ENCODE measurements around the gene PARS2. TPM values are rescaled to one million over a fixed set of nuclear protein-coding genes. Genes with fewer than 3 reads are reported as not detected.

Gene PARS2
- total RNA-seq, 1 donor, result 5.6 TPM

GRCh38 chr1:54757833-54758232 is 6.5 kb downstream of the PARS2 start:
- no peak for DNase-seq (ENCODE audit: low read depth)
- no peak for TF ChIP-seq CTCF (IDR thresholded peaks at IDR 0.05; ENCODE audit: insufficient read depth, low read depth, low read length)
- no peak overlapping the region for H3K4me3 ChIP-seq (ENCODE audit: low read depth, low read length)

- H3K4me3 ChIP-seq (ENCODE audit: low read depth, low read length), result no peak overlapping the region
- no peak for TF ChIP-seq CTCF (IDR thresholded peaks at IDR 0.05; ENCODE audit: insufficient read depth, low read depth, low read length)
- no peak for DNase-seq (ENCODE audit: low read depth)
Observed at GRCh38 chr1:54754486-54755285, 9.6 kb downstream of the PARS2 start.

- DNase-seq (ENCODE audit: low read depth), result no peak
- no peak overlapping the region for H3K4me3 ChIP-seq (ENCODE audit: low read depth, low read length)
- TF ChIP-seq CTCF (IDR thresholded peaks at IDR 0.05; ENCODE audit: insufficient read depth, low read depth, low read length), result no peak
Observed at GRCh38 chr1:54754045-54754444, 10.3 kb downstream of the PARS2 start.

GRCh38 chr1:54751426-54751825 is 12.9 kb downstream of the PARS2 start:
- TF ChIP-seq CTCF (IDR thresholded peaks at IDR 0.05; ENCODE audit: insufficient read depth, low read depth, low read length), result no peak
- no peak overlapping the region for H3K4me3 ChIP-seq (ENCODE audit: low read depth, low read length)
- no peak for DNase-seq (ENCODE audit: low read depth)

- H3K4me3 ChIP-seq (ENCODE audit: low read depth, low read length), result no peak overlapping the region
- TF ChIP-seq CTCF (IDR thresholded peaks at IDR 0.05; ENCODE audit: insufficient read depth, low read depth, low read length), result no peak
- DNase-seq (ENCODE audit: low read depth), result no peak
Observed at GRCh38 chr1:54750596-54750995, 13.7 kb downstream of the PARS2 start.

- no peak overlapping the region for H3K4me3 ChIP-seq (ENCODE audit: low read depth, low read length)
- TF ChIP-seq CTCF (IDR thresholded peaks at IDR 0.05; ENCODE audit: insufficient read depth, low read depth, low read length), result no peak
- DNase-seq (ENCODE audit: low read depth), result no peak
Observed at GRCh38 chr1:54748094-54748835, 16.1 kb downstream of the PARS2 start.

Data from fibroblast of villous mesenchyme (primary cell).